ENCODE results near the gene ALMS1.
"Not testable (repeated sequence)": the region's sequence is repeated elsewhere in the genome, so short reads cannot be mapped to it uniquely, and the experiment has no call there.

DNA sequence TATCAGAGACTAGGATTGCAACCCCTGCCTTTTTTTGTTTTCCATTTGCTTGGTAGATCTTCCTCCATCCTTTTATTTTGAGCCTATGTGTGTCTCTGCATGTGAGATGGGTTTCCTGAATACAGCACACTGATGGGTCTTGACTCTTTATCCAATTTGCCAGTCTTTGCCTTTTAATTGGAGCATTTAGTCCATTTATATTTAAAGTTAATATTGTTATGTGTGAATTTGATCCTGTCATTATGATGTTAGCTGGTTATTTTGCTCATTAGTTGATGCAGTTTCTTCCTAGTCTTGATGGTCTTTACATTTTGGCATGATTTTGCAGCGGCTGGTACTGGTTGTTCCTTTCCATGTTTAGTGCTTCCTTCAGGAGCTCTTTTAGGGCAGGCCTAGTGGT lies 98.2 kb downstream of the ALMS1 start:
- TF ChIP-seq CTCF (optimal IDR thresholded peaks at IDR 0.05 in 1 of 3, IDR thresholded peaks at IDR 0.05 in 1 of 3, conservative IDR thresholded peaks at IDR 0.05 in 1 of 3; ENCODE audit: extremely low read depth in 1 of 3, insufficient read depth in 2 of 3, low read length in 3 of 3); EZH2 (IDR thresholded peaks at IDR 0.05; ENCODE audit: low read length): not testable (repeated sequence)

Measured in keratinocyte (primary cell).